A673 (cell line): Measurements from ENCODE around the gene TERT.

Source experiments
- EZH2 ChIP-seq: fragments of 200-600 bp; sonication (generic); IDR thresholded peaks from 2 replicates; pipeline ENCODE4 v1.6.1; 2017; ENCODE audit warnings: borderline replicate concordance, low read depth, mild to moderate bottlenecking, mixed read lengths, antibody characterized with exemption, low read length; ENCODE audit not compliant: poor library complexity, severe bottlenecking
- TF ChIP-seq, protein P1 (sequence below): fragments of 300-800, 200-600 bp; sonication (generic); conservative IDR thresholded peaks from 2 replicates; pipeline ENCODE4 v1.5.1; 2017; ENCODE audit warnings: low read depth, mild to moderate bottlenecking, antibody characterized with exemption, low read length, moderate library complexity, mixed read lengths

DNA sequence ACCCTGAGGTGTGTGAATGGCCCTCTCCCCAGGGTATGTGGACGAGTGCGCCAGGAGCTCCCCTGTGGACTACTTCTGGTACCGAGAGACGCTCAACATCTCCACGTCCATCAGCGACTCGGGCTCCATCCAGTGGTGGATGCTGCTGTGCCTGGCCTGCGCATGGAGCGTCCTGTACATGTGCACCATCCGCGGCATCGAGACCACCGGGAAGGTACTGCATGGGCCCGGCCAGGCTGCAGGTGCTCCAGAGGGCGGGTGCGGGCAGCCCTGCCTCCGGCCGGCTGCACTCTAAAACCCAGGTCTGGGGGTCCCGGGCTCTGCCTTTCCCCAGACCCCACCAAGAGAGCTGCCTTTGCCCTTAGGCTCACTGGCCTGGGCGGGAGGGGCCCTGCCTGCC is 82.6 kb downstream of the TERT start:
- TF ChIP-seq, protein P1, sequence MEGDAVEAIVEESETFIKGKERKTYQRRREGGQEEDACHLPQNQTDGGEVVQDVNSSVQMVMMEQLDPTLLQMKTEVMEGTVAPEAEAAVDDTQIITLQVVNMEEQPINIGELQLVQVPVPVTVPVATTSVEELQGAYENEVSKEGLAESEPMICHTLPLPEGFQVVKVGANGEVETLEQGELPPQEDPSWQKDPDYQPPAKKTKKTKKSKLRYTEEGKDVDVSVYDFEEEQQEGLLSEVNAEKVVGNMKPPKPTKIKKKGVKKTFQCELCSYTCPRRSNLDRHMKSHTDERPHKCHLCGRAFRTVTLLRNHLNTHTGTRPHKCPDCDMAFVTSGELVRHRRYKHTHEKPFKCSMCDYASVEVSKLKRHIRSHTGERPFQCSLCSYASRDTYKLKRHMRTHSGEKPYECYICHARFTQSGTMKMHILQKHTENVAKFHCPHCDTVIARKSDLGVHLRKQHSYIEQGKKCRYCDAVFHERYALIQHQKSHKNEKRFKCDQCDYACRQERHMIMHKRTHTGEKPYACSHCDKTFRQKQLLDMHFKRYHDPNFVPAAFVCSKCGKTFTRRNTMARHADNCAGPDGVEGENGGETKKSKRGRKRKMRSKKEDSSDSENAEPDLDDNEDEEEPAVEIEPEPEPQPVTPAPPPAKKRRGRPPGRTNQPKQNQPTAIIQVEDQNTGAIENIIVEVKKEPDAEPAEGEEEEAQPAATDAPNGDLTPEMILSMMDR = no peak
- no peak for TF ChIP-seq EZH2
